Smooth muscle cell (in vitro differentiated cells): Measurements from ENCODE around the gene LZTS2. TPM values are rescaled to one million over a fixed set of nuclear protein-coding genes. Genes with fewer than 3 reads are reported as not detected.

Experiments
- DNase-seq: peaks from one replicate; lab custom pipeline; 2025; ENCODE audit not compliant: unreplicated experiment; lab: John Stamatoyannopoulos, UW
- H2AFZ ChIP-seq: fragments of 200-600 bp; sonication (generic); 2 replicates; pipeline ENCODE4 v1.6.0; 2016; ENCODE audit warnings: antibody characterized with exemption, low read depth, mild to moderate bottlenecking
- H3F3A ChIP-seq: fragments of 200-600 bp; sonication (generic); 2 replicates; pipeline ENCODE4 v1.6.0; 2017; ENCODE audit warnings: antibody characterized with exemption, low read depth
- H3K27ac ChIP-seq: fragments of 200-600 bp; sonication (generic); 2 replicates; pipeline ENCODE4 v1.5.1; 2016; ENCODE audit warnings: low read depth, mild to moderate bottlenecking
- H3K27me3 ChIP-seq: fragments of 200-600 bp; sonication (generic); 2 replicates; pipeline ENCODE4 v1.6.1; 2016; ENCODE audit warnings: low read depth, mild to moderate bottlenecking
- H3K36me3 ChIP-seq: fragments of 200-600 bp; sonication (generic); 2 replicates; pipeline ENCODE4 v1.5.1; 2016; ENCODE audit warnings: low read depth
- H3K4me1 ChIP-seq: fragments of 200-600 bp; sonication (generic); 2 replicates; pipeline ENCODE4 v1.5.1; 2016; ENCODE audit warnings: low read depth
- H3K4me2 ChIP-seq: fragments of 200-600 bp; sonication (generic); 2 replicates; pipeline ENCODE4 v1.6.0; 2016; ENCODE audit warnings: mild to moderate bottlenecking
- H3K4me3 ChIP-seq: fragments of 200-600 bp; sonication (generic); 2 replicates; pipeline ENCODE4 v1.5.1; 2016; ENCODE audit warnings: mild to moderate bottlenecking
- H3K79me2 ChIP-seq: fragments of 200-600 bp; sonication (generic); 2 replicates; pipeline ENCODE4 v1.6.0; 2016; ENCODE audit warnings: low read depth, mild to moderate bottlenecking
- H3K9ac ChIP-seq: fragments of 200-600 bp; sonication (generic); 2 replicates; pipeline ENCODE4 v1.6.0; 2016; ENCODE audit warnings: low read depth
- H3K9me3 ChIP-seq: fragments of 200-600 bp; sonication (generic); replicated peaks from 2 replicates; pipeline ENCODE4 v1.5.1; 2016; ENCODE audit warnings: low read depth
- H4K20me1 ChIP-seq: fragments of 200-600 bp; sonication (generic); 2 replicates; pipeline ENCODE4 v1.6.0; 2016; ENCODE audit warnings: low read depth
- WGBS: methylation state at CpG from one replicate; pipeline ENCODE4 v1.1.7; 2016; ENCODE audit warnings: low lambda C conversion rate; 5-methylcytosine and 5-hydroxymethylcytosine counted together
- polyA plus RNA-seq: library from polyadenylated mRNA; unstranded; fragments of >200 nt; fragmentation: Nextera tagmentation; extraction: Ambion mirVana; gene quantifications from 2 replicates; pipeline ENCODE4 v1.2.1, GENCODE V29; 2016
- total RNA-seq: library from RNA; depleted of rRNA; stranded (reverse); fragments of >200 nt; gene quantifications from 2 replicates; pipeline ENCODE4 v1.2.3, GENCODE V29; 2014
- TF ChIP-seq, protein P1 (sequence below): fragments of 200-600 bp; sonication (generic); IDR thresholded peaks from 2 replicates; pipeline ENCODE4 v1.5.1; 2017; ENCODE audit warnings: borderline replicate concordance, mild to moderate bottlenecking, antibody characterized with exemption; ENCODE audit not compliant: insufficient read depth, poor library complexity, severe bottlenecking

The LZTS2 gene
- total and polyA plus RNA-seq, 2 experiments from 2014 or later, result 54.9 to 103 TPM

DNA sequence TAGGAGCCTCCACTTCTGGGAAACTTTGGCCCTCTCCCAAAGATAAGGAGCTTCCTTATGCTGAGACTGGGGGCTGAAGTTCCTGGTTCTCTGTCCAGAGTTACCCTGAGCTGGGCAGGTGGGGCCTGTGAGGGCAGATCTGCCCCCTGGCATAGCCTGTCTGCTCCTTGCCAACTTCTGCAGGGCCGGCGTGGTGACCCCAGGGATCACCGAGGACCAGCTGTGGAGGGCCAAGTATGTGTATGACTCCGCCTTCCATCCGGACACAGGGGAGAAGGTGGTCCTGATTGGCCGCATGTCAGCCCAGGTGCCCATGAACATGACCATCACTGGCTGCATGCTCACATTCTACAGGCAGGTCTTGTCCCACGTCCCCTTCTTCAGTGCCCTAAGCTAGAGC, 35.7 kb downstream of the LZTS2 start:
- peaks cover 20% of the 10 kb centered on the region for H3K79me2 ChIP-seq
- WGBS, result 93% methylated on average over 7 of the region's 7 CpGs
- H3F3A ChIP-seq, result peaks cover 11% of the 10 kb centered on the region
- H3K27ac ChIP-seq, result no peak overlapping the region
- no peaks in the 10 kb centered on the region for H3K9me3 ChIP-seq
- H4K20me1 ChIP-seq, result peaks cover 43% of the 10 kb centered on the region
- peaks cover 10% of the 10 kb centered on the region for H3K36me3 ChIP-seq
- H3K4me3 ChIP-seq, result no peak overlapping the region
- TF ChIP-seq, protein P1, sequence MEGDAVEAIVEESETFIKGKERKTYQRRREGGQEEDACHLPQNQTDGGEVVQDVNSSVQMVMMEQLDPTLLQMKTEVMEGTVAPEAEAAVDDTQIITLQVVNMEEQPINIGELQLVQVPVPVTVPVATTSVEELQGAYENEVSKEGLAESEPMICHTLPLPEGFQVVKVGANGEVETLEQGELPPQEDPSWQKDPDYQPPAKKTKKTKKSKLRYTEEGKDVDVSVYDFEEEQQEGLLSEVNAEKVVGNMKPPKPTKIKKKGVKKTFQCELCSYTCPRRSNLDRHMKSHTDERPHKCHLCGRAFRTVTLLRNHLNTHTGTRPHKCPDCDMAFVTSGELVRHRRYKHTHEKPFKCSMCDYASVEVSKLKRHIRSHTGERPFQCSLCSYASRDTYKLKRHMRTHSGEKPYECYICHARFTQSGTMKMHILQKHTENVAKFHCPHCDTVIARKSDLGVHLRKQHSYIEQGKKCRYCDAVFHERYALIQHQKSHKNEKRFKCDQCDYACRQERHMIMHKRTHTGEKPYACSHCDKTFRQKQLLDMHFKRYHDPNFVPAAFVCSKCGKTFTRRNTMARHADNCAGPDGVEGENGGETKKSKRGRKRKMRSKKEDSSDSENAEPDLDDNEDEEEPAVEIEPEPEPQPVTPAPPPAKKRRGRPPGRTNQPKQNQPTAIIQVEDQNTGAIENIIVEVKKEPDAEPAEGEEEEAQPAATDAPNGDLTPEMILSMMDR, result no peak
- H3K9ac ChIP-seq, result no peak overlapping the region
- H3K4me1 ChIP-seq, result peaks cover 14% of the 10 kb centered on the region
- no peak for DNase-seq
- H3K4me2 ChIP-seq, result no peak overlapping the region
- no peak overlapping the region for H2AFZ ChIP-seq
- H3K27me3 ChIP-seq, result no peaks in the 10 kb centered on the region

DNA sequence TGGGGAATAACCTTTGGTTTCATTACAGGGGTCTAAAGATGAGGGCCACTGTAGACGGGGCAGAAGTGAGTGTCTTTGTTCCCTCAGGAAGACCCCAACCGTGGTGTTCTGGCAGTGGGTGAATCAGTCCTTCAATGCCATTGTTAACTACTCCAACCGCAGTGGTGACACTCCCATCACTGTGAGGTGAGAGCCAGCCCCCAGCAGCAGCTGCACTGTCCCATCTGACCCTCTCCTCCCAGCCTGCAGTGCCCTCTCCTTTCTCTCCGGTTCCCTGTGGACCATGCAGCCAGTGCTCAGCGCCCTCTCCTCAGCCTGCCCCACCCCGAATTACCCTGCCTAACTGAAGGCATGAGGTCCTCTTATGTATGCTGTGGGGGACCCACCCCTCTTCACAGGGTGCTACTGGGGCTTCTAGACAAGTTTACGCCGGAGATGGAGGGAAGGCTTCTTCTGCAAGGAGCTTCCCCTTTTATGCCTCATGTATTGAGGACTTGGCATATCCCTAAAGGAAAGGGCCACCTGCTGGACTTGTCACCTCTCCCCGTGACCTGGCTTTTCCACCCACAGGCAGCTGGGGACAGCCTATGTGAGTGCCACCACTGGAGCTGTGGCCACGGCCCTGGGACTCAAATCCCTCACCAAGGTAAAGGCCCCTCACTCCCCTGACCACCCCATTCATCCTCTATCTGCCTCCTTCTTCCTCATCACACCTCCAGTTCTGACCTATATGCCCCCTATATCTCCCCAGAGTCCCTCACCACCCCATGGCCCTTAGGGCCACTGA, 36.5 kb downstream of the LZTS2 start:
- H3K79me2 ChIP-seq, result peaks cover 20% of the 10 kb centered on the region

DNA sequence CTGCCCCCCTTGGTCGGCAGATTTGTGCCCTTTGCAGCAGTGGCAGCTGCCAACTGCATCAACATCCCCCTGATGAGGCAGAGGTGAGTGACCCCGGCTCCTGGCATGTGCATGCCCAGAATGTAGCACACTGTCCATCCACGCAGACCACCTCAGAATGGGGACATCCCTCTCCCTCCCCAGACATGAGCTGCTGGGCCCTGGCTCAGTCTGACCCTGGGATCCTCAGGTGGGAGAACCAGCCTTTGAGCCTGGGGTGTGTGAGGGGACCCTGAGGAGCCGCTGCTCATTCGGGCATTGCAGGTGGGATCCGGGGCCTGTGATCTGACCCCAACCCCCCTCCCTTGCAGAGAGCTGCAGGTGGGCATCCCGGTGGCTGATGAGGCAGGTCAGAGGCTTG, 37.1 kb downstream of the LZTS2 start:
- WGBS, result 83% methylated on average over 7 of the region's 7 CpGs
- Histone ChIP-seq H3K79me2 (peaks cover 20% of the 10 kb centered on the region), H3K9me3 (no peaks in the 10 kb centered on the region), H3F3A (peaks cover 11% of the 10 kb centered on the region), H3K36me3 (peaks cover 10% of the 10 kb centered on the region), H3K27me3 (no peaks in the 10 kb centered on the region), H3K4me3 (no peak overlapping the region), H3K9ac (no peak overlapping the region), H2AFZ (no peak overlapping the region), H4K20me1 (peaks cover 43% of the 10 kb centered on the region), H3K27ac (no peak overlapping the region), H3K4me2 (no peak overlapping the region), H3K4me1 (peaks cover 3% of the 10 kb centered on the region)
- no peak for DNase-seq
- TF ChIP-seq, protein P1, result no peak

More for the DNA sequence above, 36.5 kb downstream of the LZTS2 start:
- Histone ChIP-seq H3K4me1 (peaks cover 8% of the 10 kb centered on the region), H3K4me2 (no peak overlapping the region), H3K4me3 (no peak overlapping the region), H3K9ac (no peak overlapping the region), H4K20me1 (peaks cover 43% of the 10 kb centered on the region), H3F3A (peaks cover 11% of the 10 kb centered on the region), H3K27ac (no peak overlapping the region), H3K36me3 (peaks cover 10% of the 10 kb centered on the region), H3K9me3 (no peaks in the 10 kb centered on the region), H3K27me3 (no peaks in the 10 kb centered on the region), H2AFZ (no peak overlapping the region)
- WGBS, result 94% methylated on average over 10 of the region's 10 CpGs
- TF ChIP-seq, protein P1, result no peak
- DNase-seq, result no peak

DNA sequence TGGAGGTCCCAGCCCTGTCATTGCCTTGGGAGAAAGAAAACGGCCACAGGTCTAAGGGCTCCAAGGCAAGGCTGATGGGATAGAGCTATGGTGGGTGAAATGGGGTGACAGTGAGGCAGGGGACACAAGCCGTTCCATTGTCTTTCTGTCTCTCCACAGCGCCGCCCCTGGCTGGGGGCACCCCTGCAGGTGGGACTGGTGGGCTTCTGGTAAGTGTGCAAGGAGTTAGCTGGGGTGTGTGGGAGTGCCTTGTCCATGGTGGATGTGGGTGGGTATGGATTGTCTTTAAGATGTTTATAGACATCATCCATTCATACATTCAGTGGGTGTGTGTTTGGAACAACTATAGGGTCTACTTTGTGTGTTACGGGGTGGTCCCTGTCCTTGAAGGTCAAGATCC, 38.9 kb downstream of the LZTS2 start:
- no peak overlapping the region for H3K4me2 ChIP-seq
- H3K27me3 ChIP-seq, result no peaks in the 10 kb centered on the region
- H3K27ac ChIP-seq, result no peak overlapping the region
- H4K20me1 ChIP-seq, result peaks cover 35% of the 10 kb centered on the region
- peaks cover 10% of the 10 kb centered on the region for H3K36me3 ChIP-seq
- H3K4me3 ChIP-seq, result no peak overlapping the region
- peaks cover 18% of the 10 kb centered on the region for H3K79me2 ChIP-seq
- H3K4me1 ChIP-seq, result peaks cover 4% of the 10 kb centered on the region
- TF ChIP-seq, protein P1, result no peak
- DNase-seq, result no peak
- no peak overlapping the region for H3K9ac ChIP-seq
- H2AFZ ChIP-seq, result no peak overlapping the region
- peaks cover 19% of the 10 kb centered on the region for H3F3A ChIP-seq
- WGBS, result 63% methylated on average over 5 of the region's 5 CpGs
- H3K9me3 ChIP-seq, result no peaks in the 10 kb centered on the region
